ENCODE results near the gene EIF1AD.

- TF ChIP-seq, protein P1, sequence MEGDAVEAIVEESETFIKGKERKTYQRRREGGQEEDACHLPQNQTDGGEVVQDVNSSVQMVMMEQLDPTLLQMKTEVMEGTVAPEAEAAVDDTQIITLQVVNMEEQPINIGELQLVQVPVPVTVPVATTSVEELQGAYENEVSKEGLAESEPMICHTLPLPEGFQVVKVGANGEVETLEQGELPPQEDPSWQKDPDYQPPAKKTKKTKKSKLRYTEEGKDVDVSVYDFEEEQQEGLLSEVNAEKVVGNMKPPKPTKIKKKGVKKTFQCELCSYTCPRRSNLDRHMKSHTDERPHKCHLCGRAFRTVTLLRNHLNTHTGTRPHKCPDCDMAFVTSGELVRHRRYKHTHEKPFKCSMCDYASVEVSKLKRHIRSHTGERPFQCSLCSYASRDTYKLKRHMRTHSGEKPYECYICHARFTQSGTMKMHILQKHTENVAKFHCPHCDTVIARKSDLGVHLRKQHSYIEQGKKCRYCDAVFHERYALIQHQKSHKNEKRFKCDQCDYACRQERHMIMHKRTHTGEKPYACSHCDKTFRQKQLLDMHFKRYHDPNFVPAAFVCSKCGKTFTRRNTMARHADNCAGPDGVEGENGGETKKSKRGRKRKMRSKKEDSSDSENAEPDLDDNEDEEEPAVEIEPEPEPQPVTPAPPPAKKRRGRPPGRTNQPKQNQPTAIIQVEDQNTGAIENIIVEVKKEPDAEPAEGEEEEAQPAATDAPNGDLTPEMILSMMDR (IDR thresholded peaks at IDR 0.05), result no peak
- no peak for TF ChIP-seq POLR2A (IDR thresholded peaks at IDR 0.05)
Measured at GRCh38 chr11:65968600-65969482, 33.1 kb downstream of the EIF1AD start.
